Erythroblast (primary cell): ENCODE data around the gene TMEM154.

Experiments
- GATA1 ChIP-seq: IDR thresholded peaks from 2 replicates; pipeline ENCODE4 v1.6.1; 2011; ENCODE audit warnings: low read depth, mild to moderate bottlenecking, control low read depth, low read length, moderate library complexity
- POLR2A ChIP-seq: IDR thresholded peaks from 2 replicates; pipeline ENCODE4 v1.6.1; 2011; ENCODE audit warnings: mild to moderate bottlenecking, low read length

- no peak for TF ChIP-seq POLR2A
- no peak for TF ChIP-seq GATA1
Observed at GRCh38 chr4:152679414-152680281, at the start of gene TMEM154.
